ENCODE results near the gene C19orf53.

DNA sequence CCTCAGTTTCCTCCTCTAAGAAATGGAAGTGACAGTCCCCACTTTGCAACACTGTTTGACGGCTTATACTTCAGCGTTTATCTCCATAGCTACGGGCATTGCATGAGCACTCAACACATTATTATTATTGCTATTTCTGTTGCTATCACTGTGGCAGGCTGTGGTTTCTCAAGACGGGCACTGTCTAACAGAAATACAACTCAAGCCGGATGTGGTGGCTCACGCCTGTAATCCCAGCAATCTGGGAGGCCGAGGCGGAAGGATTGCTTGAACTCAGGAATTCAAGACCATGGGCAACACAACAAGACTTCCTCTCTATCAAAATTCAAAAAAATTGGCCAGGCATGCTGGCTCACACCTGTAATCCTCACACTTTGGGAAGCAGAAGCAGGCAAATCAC lies 16.1 kb downstream of the C19orf53 start:
- TF ChIP-seq, protein P1, sequence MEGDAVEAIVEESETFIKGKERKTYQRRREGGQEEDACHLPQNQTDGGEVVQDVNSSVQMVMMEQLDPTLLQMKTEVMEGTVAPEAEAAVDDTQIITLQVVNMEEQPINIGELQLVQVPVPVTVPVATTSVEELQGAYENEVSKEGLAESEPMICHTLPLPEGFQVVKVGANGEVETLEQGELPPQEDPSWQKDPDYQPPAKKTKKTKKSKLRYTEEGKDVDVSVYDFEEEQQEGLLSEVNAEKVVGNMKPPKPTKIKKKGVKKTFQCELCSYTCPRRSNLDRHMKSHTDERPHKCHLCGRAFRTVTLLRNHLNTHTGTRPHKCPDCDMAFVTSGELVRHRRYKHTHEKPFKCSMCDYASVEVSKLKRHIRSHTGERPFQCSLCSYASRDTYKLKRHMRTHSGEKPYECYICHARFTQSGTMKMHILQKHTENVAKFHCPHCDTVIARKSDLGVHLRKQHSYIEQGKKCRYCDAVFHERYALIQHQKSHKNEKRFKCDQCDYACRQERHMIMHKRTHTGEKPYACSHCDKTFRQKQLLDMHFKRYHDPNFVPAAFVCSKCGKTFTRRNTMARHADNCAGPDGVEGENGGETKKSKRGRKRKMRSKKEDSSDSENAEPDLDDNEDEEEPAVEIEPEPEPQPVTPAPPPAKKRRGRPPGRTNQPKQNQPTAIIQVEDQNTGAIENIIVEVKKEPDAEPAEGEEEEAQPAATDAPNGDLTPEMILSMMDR (IDR thresholded peaks at IDR 0.05 in 4 of 5, conservative IDR thresholded peaks at IDR 0.05 in 1 of 5) = no peak
- TF ChIP-seq POLR2A (IDR thresholded peaks at IDR 0.05) = no peak
